ENCODE data around the gene STOX2. TPM values are rescaled to one million over a fixed set of nuclear protein-coding genes. Genes with fewer than 3 reads are reported as not detected.

The STOX2 gene
- total and polyA plus RNA-seq, 2 of the 8 experiments (the other 6 are each of a cell fraction or from before 2014, with no cell fraction given) = 5.5 to 20.0 TPM

- no peak overlapping the region for H3K56ac ChIP-seq (replicated peaks; ENCODE audit: insufficient read length, low read depth, low read length)
- H2AK5ac ChIP-seq (ENCODE audit: low read depth, low read length) = no peak overlapping the region
- WGBS, 2 experiments (ENCODE audit: extremely low coverage in 1 of 2, insufficient coverage in 1 of 2, insufficient read length in 1 of 2, insufficient replicate concordance in 2 of 2, low coverage in 1 of 2, low lambda C conversion rate in 2 of 2, missing lambda C conversion rate in 1 of 2) = 21% methylated on average over 10 of the region's 10 CpGs; no CpG with 5 or more reads in 1 of the 2 experiments
- H2BK15ac ChIP-seq (ENCODE audit: low read length) = no peak overlapping the region
- peaks cover 5 to 49% (median 29%) of the 10 kb centered on the region in 4 experiments; a peak in 6 of 7 replicates for H3K27me3 ChIP-seq (replicated peaks in 1 of 4; ENCODE audit: control insufficient read depth in 3 of 4, extremely low read depth in 1 of 4, insufficient read depth in 3 of 4, low read length in 3 of 4)
- H3K79me2 ChIP-seq (ENCODE audit: control insufficient read depth in 1 of 2, insufficient read depth in 2 of 2, low read length in 2 of 2) = peaks cover 0 to 37% of the 10 kb centered on the region in 2 experiments; a peak in 2 of 4 replicates
- peaks cover 2% of the 10 kb centered on the region; the same call in 1 of the 2 replicates for H3K79me1 ChIP-seq (ENCODE audit: low read depth, low read length)
- peaks cover 16% of the 10 kb centered on the region for H3K23me2 ChIP-seq (ENCODE audit: low read depth, low read length)
- POLR2A ChIA-PET (ENCODE audit: partially characterized antibody) = interaction anchor here (0.6 to 1.6 kb wide), 10 partner anchors 8 to 148 kb away, joined by 3 to 6 read pairs (median 3); no protein-coding TSS in a partner anchor
- H4K20me1 ChIP-seq (replicated peaks in 1 of 2; ENCODE audit: control insufficient read depth in 1 of 2, insufficient read depth in 2 of 2, low read length in 2 of 2) = no peaks in the 10 kb centered on the region
- H2BK20ac ChIP-seq (ENCODE audit: low read length) = no peak overlapping the region
- FAIRE-seq (no peak), DNase-seq (ENCODE audit: low read depth in 1 of 2, low spot score in 2 of 2) (no peak)
- no peak overlapping the region for H3K27ac ChIP-seq (ENCODE audit: low read depth, low read length)
- no peak overlapping the region for H3K4ac ChIP-seq (replicated peaks; ENCODE audit: insufficient read length, low read depth, low read length)
- no peak overlapping the region for H4K8ac ChIP-seq (ENCODE audit: extremely low read depth, insufficient read depth, low read length)
- CTCF ChIA-PET (ENCODE audit: partially characterized antibody) = interaction anchor here (0.7 to 1.7 kb wide), 5 partner anchors 16 to 191 kb away, joined by 3 to 5 read pairs (median 4); no protein-coding TSS in a partner anchor
- no peak overlapping the region for H3K18ac ChIP-seq (ENCODE audit: extremely low read depth, low read length)
- H3K4me3 ChIP-seq (ENCODE audit: extremely low read depth in 1 of 4, insufficient read depth in 2 of 4, low read depth in 3 of 4, low read length in 4 of 4) = peak overlapping the region; percentile 57 to 81 (median 63); a peak in 5 of 8 replicates
- peak overlapping the region; percentile 72 to 94 for H3K4me2 ChIP-seq (ENCODE audit: insufficient read depth in 1 of 2, low read depth in 2 of 2, low read length in 2 of 2)
- no peak overlapping the region for H4K91ac ChIP-seq (replicated peaks; ENCODE audit: insufficient read length, low read length)
- no peak overlapping the region for H2BK120ac ChIP-seq (replicated peaks; ENCODE audit: low read depth, low read length)
- no peak overlapping the region; a peak in 1 of 7 replicates for H3K9ac ChIP-seq (replicated peaks in 1 of 4; ENCODE audit: extremely low read depth in 1 of 4, low read depth in 3 of 4, low read length in 3 of 4)
- no peak overlapping the region for H2BK12ac ChIP-seq (ENCODE audit: low read depth, low read length)
- H2AFZ ChIP-seq (ENCODE audit: low read length) = no peak overlapping the region
- peaks cover 4 to 9% (median 5%) of the 10 kb centered on the region in 4 experiments; a peak in 4 of 7 replicates for H3K4me1 ChIP-seq (replicated peaks in 1 of 4; ENCODE audit: control insufficient read depth in 3 of 4, insufficient read depth in 4 of 4, low read length in 3 of 4)
- H3K9me3 ChIP-seq (ENCODE audit: insufficient read depth in 2 of 2, low read depth in 1 of 2, low read length in 1 of 2) = peaks cover 0 to 10% of the 10 kb centered on the region in 2 experiments; a peak in 2 of 4 replicates
- no peak overlapping the region for H4K5ac ChIP-seq (ENCODE audit: insufficient read length, low read depth, low read length)
- no peak overlapping the region for H2BK5ac ChIP-seq (ENCODE audit: low read depth, low read length)
- H3K14ac ChIP-seq (ENCODE audit: insufficient read length) = no peak overlapping the region
- no peaks in the 10 kb centered on the region for H3K36me3 ChIP-seq (ENCODE audit: control insufficient read depth in 2 of 4, insufficient read depth in 4 of 4, low read length in 3 of 4)
- TF ChIP-seq TCF12 (IDR thresholded peaks at IDR 0.05; ENCODE audit: low read depth, low read length) (no peak), ATF2 (IDR thresholded peaks at IDR 0.05; ENCODE audit: low read length) (no peak), BCL11A (IDR thresholded peaks at IDR 0.05; ENCODE audit: low read depth in 2 of 2, low read length in 2 of 2) (no peak), CBX8 (IDR thresholded peaks at IDR 0.05; ENCODE audit: borderline replicate concordance, low read depth, low read length) (no peak)
- H3K23ac ChIP-seq (ENCODE audit: insufficient read length) = no peak overlapping the region
Observed at GRCh38 chr4:183907871-183908683, 3.0 kb downstream of the STOX2 start.
